ENCODE results near the gene RPH3AL. TPM values are rescaled to one million over a fixed set of nuclear protein-coding genes. Genes with fewer than 3 reads are reported as not detected.

The RPH3AL gene
- total RNA-seq, 2 donors from 2014 or later: 11.7 to 17.8 TPM

DNA sequence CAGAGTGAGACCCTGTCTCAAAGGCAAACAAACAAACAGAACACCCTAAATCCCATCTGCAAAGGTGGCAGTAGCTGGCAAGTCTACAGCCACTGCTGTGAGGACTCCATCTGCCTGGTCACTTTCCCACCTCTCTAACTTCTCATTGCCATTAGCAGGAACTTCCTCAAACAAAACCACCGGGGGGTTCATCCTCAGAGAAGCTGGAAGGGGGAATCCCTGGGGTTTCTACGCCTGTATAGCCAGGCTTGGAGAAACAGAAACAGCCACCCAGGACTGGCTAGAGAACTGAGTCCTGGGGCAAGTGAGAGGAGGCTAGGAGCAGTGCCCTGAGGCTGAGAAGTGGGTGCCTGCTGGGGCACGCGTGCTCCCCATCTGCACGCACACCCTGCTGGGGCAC lies 7.3 kb downstream of the RPH3AL start:
- Histone ChIP-seq H3K27ac (no peak overlapping the region), H3K9me3 (no peaks in the 10 kb centered on the region), H3K4me1 (replicated peaks) (peaks cover 3% of the 10 kb centered on the region), H3K4me3 (no peak overlapping the region), H3K36me3 (no peaks in the 10 kb centered on the region), H3K27me3 (replicated peaks; ENCODE audit: insufficient read depth) (no peaks in the 10 kb centered on the region)
- TF ChIP-seq POLR2AphosphoS5 (IDR thresholded peaks at IDR 0.05): no peak
- no peak for TF ChIP-seq POLR2A (IDR thresholded peaks at IDR 0.05)
- intact Hi-C loops (cut with DNase I): no loop called here
- WGBS: 64% methylated on average over 2 of the region's 5 CpGs
- no peak for DNase-seq (ENCODE audit: low spot score)

DNA sequence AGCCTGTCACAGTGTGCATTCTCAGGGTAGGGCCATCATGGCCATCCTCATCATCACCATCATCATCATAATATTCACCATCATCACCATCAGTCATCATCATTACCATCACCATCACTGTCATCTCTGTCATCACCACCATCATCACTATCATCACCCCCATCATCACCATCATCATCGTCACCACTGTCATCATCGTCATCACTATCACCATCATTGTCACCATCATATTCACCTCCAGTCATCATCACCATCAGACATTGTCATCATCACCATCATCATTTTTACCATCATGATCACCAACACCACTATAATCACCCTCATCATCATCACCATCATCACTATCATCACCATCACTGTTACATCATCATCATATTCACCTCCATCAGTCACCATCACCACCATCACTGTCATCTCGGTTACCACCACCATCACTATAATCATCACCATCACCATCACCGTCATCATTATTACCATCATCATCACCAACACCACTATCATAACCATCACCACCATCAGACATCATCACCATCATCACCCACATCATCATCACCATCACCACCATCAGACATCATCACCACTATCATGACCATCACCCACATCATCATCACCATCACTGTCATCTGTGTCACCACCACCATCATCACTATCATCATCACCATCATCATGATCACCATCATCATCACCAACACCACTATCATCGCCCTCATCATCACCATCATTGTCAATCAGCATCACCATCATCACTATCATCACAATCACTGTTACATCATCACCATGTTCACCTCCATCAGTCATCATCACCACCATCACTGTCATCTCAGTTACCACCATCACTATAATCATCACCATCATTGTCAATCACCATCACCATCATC lies 8.5 kb downstream of the RPH3AL start:
- Histone ChIP-seq H3K27me3 (replicated peaks; ENCODE audit: insufficient read depth) (no peaks in the 10 kb centered on the region), H3K36me3 (no peaks in the 10 kb centered on the region), H3K9me3 (no peaks in the 10 kb centered on the region), H3K27ac (no peak overlapping the region), H3K4me1 (replicated peaks) (no peaks in the 10 kb centered on the region), H3K4me3 (no peak overlapping the region)
- intact Hi-C loops (cut with DNase I): no loop called here
- no peak for TF ChIP-seq POLR2A (IDR thresholded peaks at IDR 0.05)
- no peak for TF ChIP-seq POLR2AphosphoS5 (IDR thresholded peaks at IDR 0.05)
- TF ChIP-seq, protein P1, sequence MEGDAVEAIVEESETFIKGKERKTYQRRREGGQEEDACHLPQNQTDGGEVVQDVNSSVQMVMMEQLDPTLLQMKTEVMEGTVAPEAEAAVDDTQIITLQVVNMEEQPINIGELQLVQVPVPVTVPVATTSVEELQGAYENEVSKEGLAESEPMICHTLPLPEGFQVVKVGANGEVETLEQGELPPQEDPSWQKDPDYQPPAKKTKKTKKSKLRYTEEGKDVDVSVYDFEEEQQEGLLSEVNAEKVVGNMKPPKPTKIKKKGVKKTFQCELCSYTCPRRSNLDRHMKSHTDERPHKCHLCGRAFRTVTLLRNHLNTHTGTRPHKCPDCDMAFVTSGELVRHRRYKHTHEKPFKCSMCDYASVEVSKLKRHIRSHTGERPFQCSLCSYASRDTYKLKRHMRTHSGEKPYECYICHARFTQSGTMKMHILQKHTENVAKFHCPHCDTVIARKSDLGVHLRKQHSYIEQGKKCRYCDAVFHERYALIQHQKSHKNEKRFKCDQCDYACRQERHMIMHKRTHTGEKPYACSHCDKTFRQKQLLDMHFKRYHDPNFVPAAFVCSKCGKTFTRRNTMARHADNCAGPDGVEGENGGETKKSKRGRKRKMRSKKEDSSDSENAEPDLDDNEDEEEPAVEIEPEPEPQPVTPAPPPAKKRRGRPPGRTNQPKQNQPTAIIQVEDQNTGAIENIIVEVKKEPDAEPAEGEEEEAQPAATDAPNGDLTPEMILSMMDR (IDR thresholded peaks at IDR 0.05): no peak
- DNase-seq (ENCODE audit: low spot score): no peak
- WGBS: 97% methylated on average over 5 of the region's 5 CpGs

DNA sequence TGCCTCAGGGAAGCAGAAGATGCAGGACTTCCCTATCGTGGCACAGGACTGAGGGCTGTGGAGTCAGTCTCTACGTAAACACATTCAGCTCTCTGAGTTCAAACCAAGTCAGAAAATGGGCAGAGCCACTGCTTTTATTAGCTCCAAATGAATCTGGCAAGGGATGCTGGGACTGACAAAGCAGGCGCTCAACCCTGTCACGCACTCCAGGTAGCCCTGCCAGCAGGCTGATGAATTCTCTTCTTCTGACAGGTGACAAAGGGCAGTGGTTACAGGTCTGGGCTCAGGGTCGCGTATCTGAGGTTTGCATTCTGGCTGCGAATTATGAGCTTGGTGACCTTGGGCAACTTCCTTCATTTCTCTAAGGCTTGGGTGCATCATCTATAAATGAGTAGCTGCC lies 9.4 kb downstream of the RPH3AL start:
- no peak for TF ChIP-seq POLR2A (IDR thresholded peaks at IDR 0.05)
- no peak for TF ChIP-seq POLR2AphosphoS5 (IDR thresholded peaks at IDR 0.05)
- TF ChIP-seq, protein P1 (IDR thresholded peaks at IDR 0.05): no peak
- Histone ChIP-seq H3K9me3 (no peaks in the 10 kb centered on the region), H3K4me1 (replicated peaks) (no peaks in the 10 kb centered on the region), H3K36me3 (no peaks in the 10 kb centered on the region), H3K4me3 (no peak overlapping the region), H3K27me3 (replicated peaks; ENCODE audit: insufficient read depth) (no peaks in the 10 kb centered on the region), H3K27ac (no peak overlapping the region)
- WGBS: 59% methylated on average over 7 of the region's 7 CpGs
- DNase-seq (ENCODE audit: low spot score): no peak
- intact Hi-C loops (cut with DNase I): no loop called here

DNA sequence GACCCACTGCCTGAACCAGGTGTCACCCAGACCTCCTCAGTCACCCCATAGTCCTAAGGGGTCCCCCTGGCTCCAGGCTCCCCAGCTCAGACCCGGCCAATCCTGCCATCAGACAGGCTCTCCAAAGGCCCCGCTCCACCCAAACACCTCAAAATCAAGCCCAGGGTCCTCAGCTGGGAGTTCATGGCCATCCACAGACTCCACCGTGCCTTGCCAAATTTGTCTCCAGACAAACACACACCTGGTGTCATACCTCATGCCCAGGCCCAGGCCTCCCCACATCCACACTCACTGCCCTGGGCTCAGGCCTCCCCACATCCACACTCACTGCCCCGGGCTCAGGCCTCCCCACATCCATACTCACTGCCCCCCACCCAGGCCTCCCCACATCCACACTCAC lies 12.5 kb downstream of the RPH3AL start:
- WGBS: 97% methylated on average over 4 of the region's 4 CpGs
- Histone ChIP-seq H3K27ac (no peak overlapping the region), H3K4me3 (no peak overlapping the region), H3K9me3 (no peaks in the 10 kb centered on the region), H3K36me3 (no peaks in the 10 kb centered on the region), H3K27me3 (replicated peaks; ENCODE audit: insufficient read depth) (no peaks in the 10 kb centered on the region), H3K4me1 (replicated peaks) (no peaks in the 10 kb centered on the region)
- intact Hi-C loops (cut with DNase I): no loop called here
- TF ChIP-seq POLR2A (IDR thresholded peaks at IDR 0.05): no peak
- TF ChIP-seq POLR2AphosphoS5 (IDR thresholded peaks at IDR 0.05): no peak
- TF ChIP-seq, protein P1 (IDR thresholded peaks at IDR 0.05): no peak
- DNase-seq (ENCODE audit: low spot score): no peak

DNA sequence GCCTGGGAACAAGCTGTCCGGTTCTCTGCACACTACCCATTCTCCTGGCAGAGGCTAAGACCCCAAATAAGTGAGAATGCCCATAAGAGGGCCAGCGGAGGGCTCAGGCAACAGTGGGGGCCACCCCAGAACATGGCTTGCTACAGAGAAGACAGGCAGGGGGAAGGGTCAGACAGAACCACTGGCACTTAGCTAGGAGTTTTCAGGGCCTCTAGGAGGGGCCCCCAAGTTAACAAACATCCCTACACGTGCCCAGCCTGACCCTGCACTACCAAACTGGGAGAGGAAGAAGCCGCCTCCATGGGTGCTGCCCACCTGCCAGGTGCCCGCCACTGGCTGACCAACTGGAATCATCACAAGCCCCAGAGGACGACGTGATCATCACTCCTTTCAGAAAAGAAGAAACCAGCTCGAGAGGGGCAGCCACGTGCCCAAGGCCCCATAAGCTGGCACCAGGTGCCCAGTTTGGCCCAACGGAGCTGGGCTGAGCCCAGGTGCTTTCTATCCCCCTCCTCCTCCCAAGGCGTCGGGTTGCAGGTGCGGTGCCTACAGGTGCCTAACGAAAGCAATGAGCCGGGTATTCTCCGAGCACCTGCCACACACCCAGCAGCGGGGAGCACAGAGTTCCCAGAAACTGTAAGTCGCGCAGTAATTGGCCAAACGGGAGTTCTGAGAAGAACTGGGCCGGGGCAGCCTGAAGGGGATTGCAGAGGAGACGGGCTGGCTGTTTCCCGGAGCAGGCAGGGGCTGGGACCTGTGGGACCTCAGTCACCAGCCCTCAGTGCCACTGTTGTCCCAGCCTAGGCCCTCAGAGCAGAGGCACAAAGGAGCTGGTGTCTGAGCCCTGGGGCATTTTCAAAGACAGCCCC lies 13.2 kb downstream of the RPH3AL start:
- no peaks in the 10 kb centered on the region for H3K4me1 ChIP-seq (replicated peaks)
- no peaks in the 10 kb centered on the region for H3K36me3 ChIP-seq
- intact Hi-C loops (cut with DNase I): no loop called here
- no peak for DNase-seq (ENCODE audit: low spot score)
- no peaks in the 10 kb centered on the region for H3K27me3 ChIP-seq (replicated peaks; ENCODE audit: insufficient read depth)
- WGBS: 54% methylated on average over 17 of the region's 23 CpGs
- no peaks in the 10 kb centered on the region for H3K9me3 ChIP-seq
- no peak overlapping the region for H3K27ac ChIP-seq
- H3K4me3 ChIP-seq: no peak overlapping the region
- TF ChIP-seq POLR2A (IDR thresholded peaks at IDR 0.05): no peak
- TF ChIP-seq POLR2AphosphoS5 (IDR thresholded peaks at IDR 0.05): no peak
- TF ChIP-seq, protein P1 (IDR thresholded peaks at IDR 0.05): no peak

Data from prostate gland (tissue), 2 donors.